Loucy (cell line): Measurements from ENCODE around the gene CDCP1.

Experiments
- EZH2phosphoT487 ChIP-seq: fragments of 200-600 bp; IDR thresholded peaks from 2 replicates; pipeline ENCODE4 v1.6.1; 2018; ENCODE audit warnings: antibody characterized with exemption, mild to moderate bottlenecking, moderate library complexity, borderline replicate concordance
- TF ChIP-seq, protein P1 (sequence below): fragments of 200-600 bp; sonication (generic); conservative IDR thresholded peaks from 2 replicates; pipeline ENCODE4 v1.5.1; 2014; ENCODE audit warnings: mild to moderate bottlenecking, antibody characterized with exemption, low read length

DNA sequence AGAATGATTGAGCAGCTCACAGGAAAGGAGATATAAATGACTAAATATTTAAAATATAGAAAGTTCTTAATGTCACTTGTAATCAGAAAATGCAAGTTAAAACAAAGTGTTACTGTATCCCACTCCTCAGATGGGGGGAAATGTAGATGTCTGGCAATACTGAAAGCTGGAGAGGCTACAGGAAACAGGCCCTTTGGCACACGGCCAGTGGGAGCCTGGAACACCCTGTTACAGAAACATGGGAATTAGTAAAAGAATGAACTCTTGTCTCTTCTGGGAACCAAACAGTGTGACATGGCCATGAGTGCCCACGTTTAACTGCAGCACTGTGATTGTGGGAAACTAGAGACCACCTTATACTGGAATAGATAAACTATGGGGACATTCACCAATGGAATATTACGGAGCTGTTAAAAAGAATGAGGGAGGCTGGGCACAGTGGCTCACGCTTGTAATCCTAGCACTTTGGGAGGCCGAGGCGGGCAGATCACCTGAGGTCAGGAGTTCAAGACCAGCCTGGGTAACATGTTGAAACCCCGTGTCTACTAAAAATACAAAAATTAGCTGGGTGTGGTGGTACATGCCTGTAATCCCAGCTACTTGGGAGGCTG lies 50.2 kb downstream of the CDCP1 start:
- TF ChIP-seq, protein P1, sequence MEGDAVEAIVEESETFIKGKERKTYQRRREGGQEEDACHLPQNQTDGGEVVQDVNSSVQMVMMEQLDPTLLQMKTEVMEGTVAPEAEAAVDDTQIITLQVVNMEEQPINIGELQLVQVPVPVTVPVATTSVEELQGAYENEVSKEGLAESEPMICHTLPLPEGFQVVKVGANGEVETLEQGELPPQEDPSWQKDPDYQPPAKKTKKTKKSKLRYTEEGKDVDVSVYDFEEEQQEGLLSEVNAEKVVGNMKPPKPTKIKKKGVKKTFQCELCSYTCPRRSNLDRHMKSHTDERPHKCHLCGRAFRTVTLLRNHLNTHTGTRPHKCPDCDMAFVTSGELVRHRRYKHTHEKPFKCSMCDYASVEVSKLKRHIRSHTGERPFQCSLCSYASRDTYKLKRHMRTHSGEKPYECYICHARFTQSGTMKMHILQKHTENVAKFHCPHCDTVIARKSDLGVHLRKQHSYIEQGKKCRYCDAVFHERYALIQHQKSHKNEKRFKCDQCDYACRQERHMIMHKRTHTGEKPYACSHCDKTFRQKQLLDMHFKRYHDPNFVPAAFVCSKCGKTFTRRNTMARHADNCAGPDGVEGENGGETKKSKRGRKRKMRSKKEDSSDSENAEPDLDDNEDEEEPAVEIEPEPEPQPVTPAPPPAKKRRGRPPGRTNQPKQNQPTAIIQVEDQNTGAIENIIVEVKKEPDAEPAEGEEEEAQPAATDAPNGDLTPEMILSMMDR: no peak
- no peak for TF ChIP-seq EZH2phosphoT487
